ENCODE results near the gene ERMN. TPM values are rescaled to one million over a fixed set of nuclear protein-coding genes. Genes with fewer than 3 reads are reported as not detected.

Gene ERMN
- total and polyA plus RNA-seq, 12 donors, result 0.07 to 0.09 TPM; not detected in 10

- Histone ChIP-seq H3K27ac (no peak overlapping the region), H3K36me3 (no peaks in the 10 kb centered on the region), H3K4me1 (no peaks in the 10 kb centered on the region), H3K27me3 (no peaks in the 10 kb centered on the region), H3K4me3 (no peak overlapping the region), H3K9me3 (peaks cover 0 to 17% (median 0%) of the 10 kb centered on the region in 11 donors)
- no peak for ATAC-seq
- 75 to 82% methylated on average over 2 of the region's 2 CpGs for WGBS, 2 donors
- intact Hi-C loops (cut with DNase I), result no loop called here
- no peak for TF ChIP-seq CTCF (IDR thresholded peaks at IDR 0.05)
- no peak for DNase-seq
These were observed 55.7 kb downstream of the ERMN start for GRCh38 chr2:157269922-157270321.

GRCh38 chr2:157269060-157269459 lies 56.6 kb downstream of the ERMN start:
- ATAC-seq (no peak), DNase-seq (no peak)
- peaks cover 0 to 13% (median 0%) of the 10 kb centered on the region in 11 donors for H3K9me3 ChIP-seq
- H3K36me3 ChIP-seq, result no peaks in the 10 kb centered on the region
- no peak overlapping the region for H3K27ac ChIP-seq
- H3K4me3 ChIP-seq, result no peak overlapping the region
- WGBS, 2 donors, result 85 to 91% methylated on average over 2 of the region's 2 CpGs
- intact Hi-C loops (cut with DNase I), result no loop called here
- TF ChIP-seq CTCF (IDR thresholded peaks at IDR 0.05), result no peak
- H3K4me1 ChIP-seq, result no peaks in the 10 kb centered on the region
- H3K27me3 ChIP-seq, result no peaks in the 10 kb centered on the region

Other genes with a start within 250 kb of the ERMN start
- under 1 TPM; 0.08 to 0.74 (median 0.23) TPM for gene GALNT5, start 68.1 kb downstream of the ERMN start, total RNA-seq
- gene GALNT5, start 68.1 kb downstream of the ERMN start, polyA plus RNA-seq, result under 1 TPM in 1 of 2 donors, not detected in 1; 0.06 TPM
- gene CYTIP, start 118.3 kb upstream of the ERMN start, total RNA-seq, result 10 to 100 TPM in 1 of 10 donors, 1 to 10 TPM in 8, under 1 TPM in 1; 0.85 to 13.7 (median 1.7) TPM
- under 1 TPM; 0.73 to 0.86 TPM for gene CYTIP, start 118.3 kb upstream of the ERMN start, polyA plus RNA-seq